Mesothelial cell of epicardium (in vitro differentiated cells): ENCODE data around the gene KIR2DL1. TPM values are rescaled to one million over a fixed set of nuclear protein-coding genes. Genes with fewer than 3 reads are reported as not detected.
"Not testable (repeated sequence)": the region's sequence is repeated elsewhere in the genome, so short reads cannot be mapped to it uniquely, and the experiment has no call there.

Experiments
- DNase-seq, 2 experiments: peaks; one replicate each; pipeline ENCODE4 v3.0.0; 2021; ENCODE audit warnings: low spot score in 2 of 2; ENCODE audit not compliant: unreplicated experiment in 2 of 2
- H3K27ac Mint-ChIP-seq: 2 replicates; pipeline ENCODE4 v1.8.0; 2021; ENCODE audit warnings: mixed read lengths
- H3K27me3 Mint-ChIP-seq: 2 replicates; pipeline ENCODE4 v1.8.0; 2021; ENCODE audit warnings: low read depth, mixed read lengths
- H3K36me3 Mint-ChIP-seq: 2 replicates; pipeline ENCODE4 v1.8.0; 2021; ENCODE audit warnings: mixed read lengths
- H3K4me1 Mint-ChIP-seq: 2 replicates; pipeline ENCODE4 v1.8.0; 2021; ENCODE audit warnings: mixed read lengths
- H3K4me3 Mint-ChIP-seq: 2 replicates; pipeline ENCODE4 v1.8.0; 2021; ENCODE audit warnings: mild to moderate bottlenecking, moderate library complexity, mixed read lengths
- H3K9me3 Mint-ChIP-seq: 2 replicates; pipeline ENCODE4 v1.8.0; 2021; ENCODE audit warnings: mixed read lengths
- total RNA-seq: library from RNA; stranded (reverse); gene quantifications from 3 replicates; pipeline ENCODE4 v1.2.1, GENCODE V29; 2021

The KIR2DL1 gene
- total RNA-seq, 1 donor from 2014 or later, result not detected

- not testable (repeated sequence) for H3K4me3 Mint-ChIP-seq, H3K27ac Mint-ChIP-seq, DNase-seq, H3K27me3 Mint-ChIP-seq, H3K4me1 Mint-ChIP-seq
- peaks cover 14% of the 10 kb centered on the region for H3K36me3 Mint-ChIP-seq
- peaks cover 71% of the 10 kb centered on the region for H3K9me3 Mint-ChIP-seq
These were observed 13.1 kb upstream of the KIR2DL1 start for GRCh38 chr19:54756204-54757110.

GRCh38 chr19:54758577-54758976, 11.0 kb upstream of the KIR2DL1 start:
- H3K4me1 Mint-ChIP-seq, H3K4me3 Mint-ChIP-seq, DNase-seq, H3K27me3 Mint-ChIP-seq, H3K27ac Mint-ChIP-seq: not testable (repeated sequence)
- peaks cover 59% of the 10 kb centered on the region for H3K9me3 Mint-ChIP-seq
- H3K36me3 Mint-ChIP-seq, result peaks cover 11% of the 10 kb centered on the region

GRCh38 chr19:54764219-54764618, 5.4 kb upstream of the KIR2DL1 start:
- H3K4me3 Mint-ChIP-seq, H3K36me3 Mint-ChIP-seq, DNase-seq, H3K4me1 Mint-ChIP-seq, H3K27ac Mint-ChIP-seq, H3K27me3 Mint-ChIP-seq: not testable (repeated sequence)
- H3K9me3 Mint-ChIP-seq, result peaks cover 56% of the 10 kb centered on the region

- not testable (repeated sequence) for DNase-seq, H3K36me3 Mint-ChIP-seq, H3K27ac Mint-ChIP-seq, H3K4me3 Mint-ChIP-seq, H3K4me1 Mint-ChIP-seq, H3K27me3 Mint-ChIP-seq
- peaks cover 54% of the 10 kb centered on the region for H3K9me3 Mint-ChIP-seq
These were observed 3.1 kb upstream of the KIR2DL1 start for GRCh38 chr19:54766464-54766863.

GRCh38 chr19:54770511-54770910, 918 bp downstream of the KIR2DL1 start:
- H3K9me3 Mint-ChIP-seq, result peaks cover 69% of the 10 kb centered on the region
- not testable (repeated sequence) for H3K4me3 Mint-ChIP-seq, H3K27me3 Mint-ChIP-seq, DNase-seq, H3K36me3 Mint-ChIP-seq, H3K4me1 Mint-ChIP-seq, H3K27ac Mint-ChIP-seq

- not testable (repeated sequence) for H3K4me1 Mint-ChIP-seq, H3K27ac Mint-ChIP-seq, H3K36me3 Mint-ChIP-seq, H3K4me3 Mint-ChIP-seq, H3K27me3 Mint-ChIP-seq
- DNase-seq, result peak in 1 of 2 experiments; percentile 6
- peaks cover 73% of the 10 kb centered on the region for H3K9me3 Mint-ChIP-seq
These were observed 1.7 kb downstream of the KIR2DL1 start for GRCh38 chr19:54771018-54771960.

- not testable (repeated sequence) for H3K4me1 Mint-ChIP-seq, DNase-seq, H3K27me3 Mint-ChIP-seq, H3K27ac Mint-ChIP-seq, H3K36me3 Mint-ChIP-seq, H3K4me3 Mint-ChIP-seq
- H3K9me3 Mint-ChIP-seq, result peaks cover 72% of the 10 kb centered on the region
These were observed 3.1 kb downstream of the KIR2DL1 start for GRCh38 chr19:54772666-54773065.

GRCh38 chr19:54775095-54775815, 5.7 kb downstream of the KIR2DL1 start:
- not testable (repeated sequence) for H3K36me3 Mint-ChIP-seq, H3K4me1 Mint-ChIP-seq, H3K27ac Mint-ChIP-seq, H3K27me3 Mint-ChIP-seq, H3K4me3 Mint-ChIP-seq
- H3K9me3 Mint-ChIP-seq, result peaks cover 70% of the 10 kb centered on the region
- DNase-seq, result peak in 1 of 2 experiments; percentile 32

GRCh38 chr19:54775830-54776229, 6.2 kb downstream of the KIR2DL1 start:
- H3K4me1 Mint-ChIP-seq, DNase-seq, H3K27ac Mint-ChIP-seq, H3K4me3 Mint-ChIP-seq, H3K36me3 Mint-ChIP-seq, H3K27me3 Mint-ChIP-seq: not testable (repeated sequence)
- peaks cover 70% of the 10 kb centered on the region for H3K9me3 Mint-ChIP-seq

GRCh38 chr19:54777851-54778250, 8.3 kb downstream of the KIR2DL1 start:
- H3K27ac Mint-ChIP-seq, H3K4me3 Mint-ChIP-seq: not testable (repeated sequence)

GRCh38 chr19:54778896-54779295, 9.3 kb downstream of the KIR2DL1 start:
- not testable (repeated sequence) for H3K27me3 Mint-ChIP-seq, H3K36me3 Mint-ChIP-seq, H3K4me3 Mint-ChIP-seq, DNase-seq, H3K4me1 Mint-ChIP-seq, H3K27ac Mint-ChIP-seq
- H3K9me3 Mint-ChIP-seq, result peaks cover 70% of the 10 kb centered on the region

More at GRCh38 chr19:54777851-54778250, 8.3 kb downstream of the KIR2DL1 start:
- H3K27me3 Mint-ChIP-seq, H3K4me1 Mint-ChIP-seq, DNase-seq, H3K36me3 Mint-ChIP-seq: not testable (repeated sequence)
- H3K9me3 Mint-ChIP-seq, result peaks cover 70% of the 10 kb centered on the region

- peaks cover 69% of the 10 kb centered on the region for H3K9me3 Mint-ChIP-seq
- not testable (repeated sequence) for H3K36me3 Mint-ChIP-seq, H3K4me1 Mint-ChIP-seq
These were observed 13.3 kb downstream of the KIR2DL1 start for GRCh38 chr19:54782916-54783315.

GRCh38 chr19:54786091-54786723, 16.6 kb downstream of the KIR2DL1 start:
- not testable (repeated sequence) for H3K27me3 Mint-ChIP-seq, H3K4me3 Mint-ChIP-seq, H3K36me3 Mint-ChIP-seq, H3K27ac Mint-ChIP-seq, DNase-seq, H3K4me1 Mint-ChIP-seq
- peaks cover 72% of the 10 kb centered on the region for H3K9me3 Mint-ChIP-seq

More at GRCh38 chr19:54782916-54783315, 13.3 kb downstream of the KIR2DL1 start:
- not testable (repeated sequence) for DNase-seq, H3K27me3 Mint-ChIP-seq, H3K4me3 Mint-ChIP-seq, H3K27ac Mint-ChIP-seq
